B cell (primary cell): ENCODE data around the gene SLC2A1.

Source experiments
- CTCF ChIP-seq: fragments of 200-600 bp; IDR thresholded peaks from one replicate; pipeline ENCODE4 v1.8.0; 2022; ENCODE audit warnings: antibody characterized with exemption, mild to moderate bottlenecking
- EZH2 ChIP-seq: IDR thresholded peaks from 2 replicates; pipeline ENCODE4 v1.6.1; 2012; ENCODE audit warnings: borderline replicate concordance, low read depth, mild to moderate bottlenecking, moderate library complexity, low read length; ENCODE audit not compliant: insufficient read depth, poor library complexity, severe bottlenecking

DNA sequence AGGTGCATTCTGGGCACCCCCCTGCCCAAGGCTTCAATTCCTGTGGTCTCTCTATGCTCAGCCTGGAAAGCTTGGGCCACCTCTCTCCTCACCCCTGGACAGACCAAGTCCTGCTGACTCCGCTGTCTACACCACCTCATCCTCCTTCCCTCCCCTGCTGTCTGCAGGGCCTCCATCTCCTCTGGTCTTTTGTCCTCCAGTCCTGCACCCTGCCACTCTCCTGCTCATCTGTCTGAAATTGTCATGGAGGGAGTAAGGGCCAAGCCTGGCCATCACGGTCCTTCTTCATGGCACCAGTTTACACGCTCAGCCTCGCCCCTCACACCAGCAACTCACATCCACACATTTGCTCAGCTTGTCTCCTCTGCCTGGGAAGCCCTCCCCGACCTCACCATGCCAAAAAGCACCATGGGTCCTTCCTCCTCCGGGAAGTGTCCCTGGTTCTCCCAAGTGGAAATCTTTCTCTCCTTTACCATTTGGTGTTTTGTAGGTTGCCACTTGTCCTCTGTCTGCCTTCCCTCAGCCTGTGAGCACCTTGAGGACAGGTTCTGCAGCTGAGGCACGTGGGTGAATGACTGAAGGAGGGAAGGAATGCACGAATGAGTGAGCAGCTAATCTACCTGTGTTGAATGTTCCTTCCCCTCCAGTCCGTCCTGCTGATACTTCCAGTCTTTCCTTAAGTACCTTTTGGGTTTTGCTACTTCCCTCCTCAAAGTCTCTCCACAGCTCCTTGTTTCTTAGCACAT lies 2.1 kb upstream of the SLC2A1 start:
- no peak for TF ChIP-seq CTCF
- TF ChIP-seq EZH2: no peak
